Ectodermal cell (in vitro differentiated cells): ENCODE results near the gene LINC00237.

ENCODE experiments used
- H3K27ac ChIP-seq: 2 replicates; pipeline ENCODE4 v1.7.0; 2013; ENCODE audit warnings: mild to moderate bottlenecking, low read depth, low read length; ENCODE audit not compliant: insufficient read depth, poor library complexity, severe bottlenecking
- H3K27me3 ChIP-seq: 2 replicates; pipeline ENCODE4 v1.7.0; 2013; ENCODE audit warnings: mild to moderate bottlenecking, low read length; ENCODE audit not compliant: insufficient read depth, control insufficient read depth, poor library complexity, severe bottlenecking
- H3K36me3 ChIP-seq: one replicate; pipeline ENCODE4 v1.7.0; 2013; ENCODE audit warnings: low read length; ENCODE audit not compliant: control insufficient read depth, insufficient read depth
- H3K4me1 ChIP-seq: one replicate; pipeline ENCODE4 v1.7.0; 2013; ENCODE audit warnings: low read length; ENCODE audit not compliant: control insufficient read depth, insufficient read depth
- H3K4me3 ChIP-seq: 2 replicates; pipeline ENCODE4 v1.7.0; 2013; ENCODE audit warnings: low read depth, low read length, control low read depth; ENCODE audit not compliant: insufficient read depth
- H3K9me3 ChIP-seq: 2 replicates; pipeline ENCODE4 v1.7.0; 2013; ENCODE audit warnings: mild to moderate bottlenecking, low read length, moderate library complexity; ENCODE audit not compliant: control insufficient read depth
- WGBS, 2 experiments: methylation state at CpG; one replicate each; pipeline ENCODE4 v1.1.7; 2013; ENCODE audit warnings: missing lambda C conversion rate in 2 of 2; 5-methylcytosine and 5-hydroxymethylcytosine counted together

LINC00237 gene

DNA sequence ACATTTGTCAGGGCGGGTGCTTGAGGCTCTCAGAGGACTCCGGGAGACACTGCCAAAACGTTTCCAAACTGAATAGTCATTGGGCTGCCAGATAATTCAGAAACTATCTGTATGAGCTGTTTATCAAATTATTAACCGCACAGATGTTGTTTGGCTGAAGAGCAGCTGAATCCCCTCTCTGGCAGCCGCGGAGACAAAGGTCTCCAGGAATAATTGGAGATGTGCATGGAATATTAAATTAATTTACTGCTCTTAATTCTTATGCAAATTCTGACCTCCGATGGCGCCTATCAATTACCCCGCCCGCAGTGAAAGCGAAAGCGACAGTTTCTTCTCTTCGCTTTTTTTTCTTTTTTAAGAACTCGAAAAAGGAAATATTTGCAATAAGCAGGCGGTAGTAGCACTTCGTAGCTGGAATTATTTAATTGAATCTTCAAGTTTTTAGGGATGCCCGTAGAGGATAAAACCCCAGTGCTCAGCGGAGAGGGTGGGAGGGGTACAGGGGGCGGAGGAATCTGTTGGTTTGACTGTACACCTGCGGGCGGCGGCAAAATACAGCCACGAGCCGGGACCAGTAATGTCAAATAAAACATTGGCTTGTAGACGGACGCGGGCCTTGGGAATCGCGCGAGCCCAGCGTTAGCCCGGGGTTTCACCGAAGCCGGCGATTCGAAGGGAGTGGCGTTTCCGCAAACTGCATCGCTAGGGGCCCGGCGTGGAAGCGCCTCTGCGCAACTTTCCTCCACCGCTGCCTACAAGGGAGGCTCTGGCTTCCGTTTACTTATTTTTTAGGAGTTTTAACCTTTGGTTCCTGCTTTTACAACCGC lies 6.2 kb downstream of the LINC00237 start:
- H3K9me3 ChIP-seq, result no peaks in the 10 kb centered on the region
- WGBS, 2 experiments, result 2% methylated on average over 46 of the region's 46 CpGs
- H3K27me3 ChIP-seq, result peaks cover 100% of the 10 kb centered on the region
- no peak overlapping the region for H3K27ac ChIP-seq
- peaks cover 16% of the 10 kb centered on the region for H3K4me1 ChIP-seq
- H3K36me3 ChIP-seq, result no peaks in the 10 kb centered on the region
- no peak overlapping the region for H3K4me3 ChIP-seq

DNA sequence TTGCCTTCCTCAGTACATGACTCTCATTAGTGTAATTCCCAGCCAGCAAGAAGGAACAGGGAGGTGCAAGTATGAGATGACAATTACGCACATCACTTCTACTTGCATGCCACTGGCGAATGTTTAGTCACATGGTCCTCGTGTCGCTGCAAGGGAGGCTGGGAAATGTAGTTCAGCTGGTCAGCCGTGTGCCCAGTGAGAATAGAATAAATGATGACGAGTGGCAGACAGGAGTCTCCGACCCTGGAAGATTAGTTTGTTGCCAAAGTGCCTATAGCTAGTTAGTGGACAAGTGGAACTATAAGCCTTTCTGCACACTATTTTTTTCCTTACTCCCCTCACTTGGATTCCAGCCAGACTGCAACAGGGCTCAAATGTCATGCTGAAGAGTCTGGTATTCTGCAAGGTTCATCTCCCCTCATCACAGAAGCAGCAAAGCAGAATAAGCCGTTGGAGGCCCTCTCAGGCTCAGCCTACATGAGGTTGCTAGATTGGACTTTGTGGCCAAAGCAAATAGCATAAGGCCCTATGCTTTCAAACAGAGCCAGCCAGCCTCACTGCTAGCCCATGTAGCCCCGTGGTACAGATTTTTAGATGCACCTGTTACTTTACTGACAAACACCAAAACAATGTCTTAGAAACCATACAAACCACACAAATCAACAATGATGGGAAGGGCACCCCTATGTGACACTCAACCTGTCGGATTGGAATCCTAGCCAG lies 9.7 kb downstream of the LINC00237 start:
- Histone ChIP-seq H3K27ac (no peak overlapping the region), H3K4me3 (no peak overlapping the region), H3K36me3 (no peaks in the 10 kb centered on the region), H3K27me3 (peaks cover 92% of the 10 kb centered on the region), H3K4me1 (peaks cover 5% of the 10 kb centered on the region), H3K9me3 (no peaks in the 10 kb centered on the region)
- 49% methylated on average over 10 of the region's 10 CpGs for WGBS, 2 experiments

DNA sequence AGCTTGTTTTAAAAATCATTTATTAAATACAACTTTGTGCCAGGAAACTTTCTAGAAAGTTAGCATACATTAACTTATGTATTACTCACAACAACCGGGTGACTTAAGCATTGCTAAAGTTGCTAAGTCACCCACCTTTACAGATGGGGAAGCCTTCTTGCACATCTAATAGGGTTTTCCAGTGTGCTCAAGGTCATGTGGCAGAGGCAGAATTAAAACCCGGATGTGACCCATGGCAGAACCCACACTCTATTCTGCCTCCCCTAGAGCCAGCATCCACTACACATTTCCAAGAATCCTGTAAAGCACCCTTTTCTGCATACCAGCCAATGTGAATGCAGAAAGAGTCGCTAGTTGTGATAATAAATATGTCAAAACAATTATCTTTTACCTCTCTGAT lies 13.4 kb downstream of the LINC00237 start:
- H3K27me3 ChIP-seq, result peaks cover 80% of the 10 kb centered on the region
- no peak overlapping the region for H3K27ac ChIP-seq
- H3K9me3 ChIP-seq, result no peaks in the 10 kb centered on the region
- H3K4me3 ChIP-seq, result no peak overlapping the region
- 90 to 97% methylated on average over 2 of the region's 3 CpGs for WGBS, 2 experiments
- no peaks in the 10 kb centered on the region for H3K4me1 ChIP-seq
- no peaks in the 10 kb centered on the region for H3K36me3 ChIP-seq

DNA sequence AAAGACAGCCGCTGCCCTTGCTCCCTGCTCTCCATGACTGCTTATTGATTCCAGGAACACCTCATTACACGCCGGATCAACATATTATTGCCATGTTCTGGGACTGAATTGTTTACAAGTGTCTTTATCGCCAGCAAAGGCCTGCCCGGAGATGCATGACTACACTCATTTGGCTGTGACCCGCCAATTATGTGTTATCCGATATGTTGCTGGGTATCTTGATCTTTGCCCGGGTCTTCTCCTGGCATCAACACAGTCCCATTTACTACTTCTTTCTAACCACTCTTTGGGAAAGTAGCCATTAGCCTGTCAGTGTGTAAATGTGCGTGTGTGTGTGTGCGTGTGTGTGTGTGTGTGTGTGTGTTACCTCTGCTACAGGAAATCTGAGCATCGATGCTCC lies 15.4 kb downstream of the LINC00237 start:
- Histone ChIP-seq H3K27ac (no peak overlapping the region), H3K4me3 (no peak overlapping the region), H3K4me1 (no peaks in the 10 kb centered on the region), H3K36me3 (no peaks in the 10 kb centered on the region), H3K9me3 (no peaks in the 10 kb centered on the region), H3K27me3 (peaks cover 59% of the 10 kb centered on the region)
- WGBS, 2 experiments, result 90 to 93% methylated on average over 11 of the region's 11 CpGs

DNA sequence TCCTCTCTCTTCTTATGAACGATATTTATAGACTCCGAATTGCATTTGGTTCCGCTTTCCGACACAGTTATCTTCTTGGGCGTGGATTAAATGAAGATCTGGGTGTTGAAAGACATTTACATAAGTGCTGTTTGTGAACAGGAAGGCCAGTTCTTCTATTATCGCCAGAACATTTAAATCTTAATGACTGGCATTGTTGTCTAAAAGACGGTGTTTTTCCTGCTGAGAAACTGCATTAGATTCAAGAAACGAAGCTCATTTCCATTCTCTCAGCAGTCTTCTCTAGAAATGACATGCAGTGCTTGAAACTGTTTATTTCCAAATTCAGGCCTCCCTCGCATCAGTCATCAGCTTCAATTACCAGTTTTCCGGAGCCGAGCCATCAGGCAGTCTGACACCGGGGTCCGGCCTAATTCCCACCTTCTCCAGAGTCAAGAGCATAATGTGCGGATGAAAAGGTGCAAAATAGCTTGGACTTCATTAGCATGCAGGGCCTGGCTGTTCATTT lies 16.0 kb downstream of the LINC00237 start:
- H3K27ac ChIP-seq, result no peak overlapping the region
- peaks cover 54% of the 10 kb centered on the region for H3K27me3 ChIP-seq
- H3K36me3 ChIP-seq, result no peaks in the 10 kb centered on the region
- no peaks in the 10 kb centered on the region for H3K9me3 ChIP-seq
- 43 to 44% methylated on average over 14 of the region's 14 CpGs for WGBS, 2 experiments
- no peak overlapping the region for H3K4me3 ChIP-seq
- no peaks in the 10 kb centered on the region for H3K4me1 ChIP-seq

DNA sequence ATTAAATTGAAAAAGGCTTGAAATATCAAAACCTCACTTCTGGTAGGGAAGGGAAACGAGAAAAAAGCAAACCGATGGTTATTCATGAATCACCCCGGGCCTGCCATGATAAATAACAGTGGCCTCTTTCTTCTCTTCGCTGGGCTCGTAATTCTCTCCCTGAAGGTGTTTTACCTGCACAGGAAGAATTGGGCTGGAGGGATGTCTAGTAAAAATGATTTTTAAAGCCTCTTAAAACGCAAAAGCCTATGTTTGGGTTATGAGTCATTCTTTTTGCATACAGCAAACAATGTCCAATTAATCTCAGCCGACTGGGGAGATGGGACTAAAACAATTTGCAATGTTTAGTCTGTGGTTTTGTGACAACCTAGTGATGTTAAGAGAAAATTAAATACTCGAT lies 16.8 kb downstream of the LINC00237 start:
- H3K27ac ChIP-seq, result no peak overlapping the region
- H3K27me3 ChIP-seq, result peaks cover 50% of the 10 kb centered on the region
- WGBS, 2 experiments, result 75 to 76% methylated on average over 7 to 8 of the region's 8 CpGs
- no peak overlapping the region for H3K4me3 ChIP-seq
- no peaks in the 10 kb centered on the region for H3K4me1 ChIP-seq
- no peaks in the 10 kb centered on the region for H3K9me3 ChIP-seq
- H3K36me3 ChIP-seq, result no peaks in the 10 kb centered on the region

DNA sequence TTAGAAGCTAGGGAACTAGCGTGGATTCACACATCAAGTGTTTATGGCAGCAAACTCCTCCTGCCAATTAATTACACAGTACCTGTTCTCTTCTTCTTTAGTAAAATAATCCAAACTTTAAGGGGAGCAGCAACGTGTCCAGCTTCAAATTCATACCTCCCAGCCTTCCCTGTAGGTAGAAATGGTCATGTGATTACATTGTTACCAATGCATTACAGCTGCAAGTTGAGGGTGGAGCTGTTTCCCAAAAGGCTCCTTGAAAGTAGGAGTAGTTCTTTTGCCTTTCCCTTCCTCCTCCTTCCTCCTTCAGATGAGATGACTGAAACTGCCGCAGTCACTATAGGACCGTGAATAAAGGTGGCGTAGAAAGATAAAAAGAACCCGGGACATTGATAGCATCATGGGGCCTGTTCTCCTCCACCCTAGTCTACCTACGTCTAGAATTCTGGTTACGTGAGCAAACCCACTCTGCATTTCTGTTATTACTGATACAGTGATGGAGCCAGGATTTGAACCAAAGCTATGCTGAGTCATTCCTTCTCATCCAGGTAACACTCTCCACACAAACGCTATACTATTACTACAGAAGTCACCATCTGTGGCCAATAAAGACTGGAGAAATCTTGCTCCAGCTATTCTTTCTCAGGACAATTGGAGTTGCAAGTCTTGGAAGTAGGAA lies 18.2 kb downstream of the LINC00237 start:
- H3K4me3 ChIP-seq, result no peak overlapping the region
- no peak overlapping the region for H3K27ac ChIP-seq
- H3K4me1 ChIP-seq, result no peaks in the 10 kb centered on the region
- no peaks in the 10 kb centered on the region for H3K9me3 ChIP-seq
- 86 to 94% methylated on average over 8 to 9 of the region's 9 CpGs for WGBS, 2 experiments
- H3K36me3 ChIP-seq, result no peaks in the 10 kb centered on the region
- peaks cover 38% of the 10 kb centered on the region for H3K27me3 ChIP-seq

DNA sequence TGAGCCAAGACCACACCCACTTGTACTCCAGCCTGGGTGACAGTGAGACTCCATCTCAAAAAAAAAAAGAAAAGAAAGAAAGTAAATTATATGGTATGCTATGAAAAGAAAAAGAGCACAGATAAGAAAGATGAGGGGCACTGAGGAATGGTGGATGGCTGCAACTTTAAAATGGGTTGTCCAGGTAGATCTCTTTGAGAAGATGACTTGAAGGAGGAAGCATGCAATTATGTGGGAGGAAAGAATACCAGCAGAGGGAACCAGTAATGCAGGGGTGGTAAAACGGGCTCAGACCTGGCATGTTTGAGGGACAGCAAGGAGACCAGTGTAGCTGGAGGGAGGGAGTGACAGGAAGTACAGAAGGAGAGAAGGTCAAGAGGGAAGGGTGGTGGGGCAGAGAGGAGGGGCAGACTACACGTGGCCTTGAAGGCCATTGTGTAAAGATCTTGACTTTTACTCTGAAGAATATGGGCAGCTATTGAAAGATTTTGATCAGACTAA lies 22.3 kb downstream of the LINC00237 start:
- no peak overlapping the region for H3K27ac ChIP-seq
- H3K4me1 ChIP-seq, result no peaks in the 10 kb centered on the region
- 60 to 61% methylated on average over 2 of the region's 2 CpGs for WGBS, 2 experiments

DNA sequence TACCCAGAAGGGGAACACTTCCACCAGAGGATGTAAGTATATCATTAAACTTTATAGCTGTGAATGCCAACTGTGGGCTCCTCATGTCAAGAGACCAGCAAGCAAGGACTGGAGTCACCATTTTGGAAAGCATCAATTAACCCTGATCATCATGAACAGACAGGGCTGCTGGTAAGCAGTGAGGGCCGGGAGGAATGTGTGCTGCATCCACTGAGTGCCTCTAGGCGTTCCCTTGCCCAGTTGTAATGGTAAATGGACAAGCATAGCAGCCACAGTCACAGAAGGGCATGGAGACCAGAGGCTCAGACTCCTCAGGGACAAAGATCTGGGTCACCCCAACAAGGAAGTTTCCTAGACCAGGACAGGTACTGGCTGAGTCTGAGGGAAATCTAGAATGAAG lies 23.6 kb downstream of the LINC00237 start:
- peaks cover 3% of the 10 kb centered on the region for H3K27me3 ChIP-seq
- no peaks in the 10 kb centered on the region for H3K9me3 ChIP-seq
- WGBS, 2 experiments, result 81 to 84% methylated on average over 2 of the region's 2 CpGs

More for the DNA sequence above, 22.3 kb downstream of the LINC00237 start:
- no peaks in the 10 kb centered on the region for H3K36me3 ChIP-seq
- H3K4me3 ChIP-seq, result no peak overlapping the region
- H3K27me3 ChIP-seq, result peaks cover 5% of the 10 kb centered on the region
- no peaks in the 10 kb centered on the region for H3K9me3 ChIP-seq

More for the DNA sequence above, 23.6 kb downstream of the LINC00237 start:
- no peaks in the 10 kb centered on the region for H3K4me1 ChIP-seq
- H3K4me3 ChIP-seq, result no peak overlapping the region
- H3K36me3 ChIP-seq, result no peaks in the 10 kb centered on the region
- H3K27ac ChIP-seq, result no peak overlapping the region
